Erythroblast (primary cell): ENCODE data around the gene HOXB13.

Experiments used
- GATA1 ChIP-seq: IDR thresholded peaks from 2 replicates; pipeline ENCODE4 v1.6.1; 2011; ENCODE audit warnings: low read depth, mild to moderate bottlenecking, control low read depth, low read length, moderate library complexity
- POLR2A ChIP-seq: IDR thresholded peaks from 2 replicates; pipeline ENCODE4 v1.6.1; 2011; ENCODE audit warnings: mild to moderate bottlenecking, low read length

GRCh38 chr17:48701864-48702532 is 26.6 kb downstream of the HOXB13 start:
- no peak for TF ChIP-seq POLR2A
- no peak for TF ChIP-seq GATA1
